Coronary artery (tissue), 2 donors: ENCODE measurements around the gene CXCL5.

Experiments
- DNase-seq: peaks from one replicate; pipeline ENCODE4 v3.0.0-alpha.2; 2017; ENCODE audit warnings: low spot score
- H3K27ac ChIP-seq, 2 donors: fragments of 200-600 bp; sonication (generic); one replicate each; pipeline ENCODE4 v1.5.1; 2016 to 2019
- H3K4me3 ChIP-seq: fragments of 200-600 bp; sonication (generic); 2 replicates; pipeline ENCODE4 v1.5.1; 2016; ENCODE audit warnings: mild to moderate bottlenecking, moderate library complexity
- TF ChIP-seq, protein P1 (sequence below): fragments of 200-600 bp; sonication (generic); IDR thresholded peaks from one replicate; pipeline ENCODE4 v1.5.1; 2019; ENCODE audit warnings: antibody characterized with exemption

The CXCL5 gene

DNA sequence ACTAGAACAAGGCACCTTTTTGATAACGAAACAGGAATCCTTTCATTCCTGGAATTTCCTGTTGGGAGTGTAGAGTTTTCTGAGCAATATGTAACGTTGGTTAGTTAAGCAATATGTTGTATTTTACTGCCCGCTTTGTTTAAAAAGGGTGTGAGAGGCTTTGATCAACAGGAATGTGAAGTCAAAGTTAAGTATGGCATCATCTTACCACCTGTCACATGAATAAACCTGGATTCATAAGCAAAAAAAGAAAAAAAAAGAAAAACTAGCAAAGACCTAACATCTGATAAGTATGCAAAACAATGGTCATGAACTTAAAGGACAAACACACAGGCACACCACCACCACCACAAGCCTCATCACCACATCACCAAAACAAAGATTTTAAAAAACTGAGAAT is 7.1 kb upstream of the CXCL5 start:
- TF ChIP-seq, protein P1, sequence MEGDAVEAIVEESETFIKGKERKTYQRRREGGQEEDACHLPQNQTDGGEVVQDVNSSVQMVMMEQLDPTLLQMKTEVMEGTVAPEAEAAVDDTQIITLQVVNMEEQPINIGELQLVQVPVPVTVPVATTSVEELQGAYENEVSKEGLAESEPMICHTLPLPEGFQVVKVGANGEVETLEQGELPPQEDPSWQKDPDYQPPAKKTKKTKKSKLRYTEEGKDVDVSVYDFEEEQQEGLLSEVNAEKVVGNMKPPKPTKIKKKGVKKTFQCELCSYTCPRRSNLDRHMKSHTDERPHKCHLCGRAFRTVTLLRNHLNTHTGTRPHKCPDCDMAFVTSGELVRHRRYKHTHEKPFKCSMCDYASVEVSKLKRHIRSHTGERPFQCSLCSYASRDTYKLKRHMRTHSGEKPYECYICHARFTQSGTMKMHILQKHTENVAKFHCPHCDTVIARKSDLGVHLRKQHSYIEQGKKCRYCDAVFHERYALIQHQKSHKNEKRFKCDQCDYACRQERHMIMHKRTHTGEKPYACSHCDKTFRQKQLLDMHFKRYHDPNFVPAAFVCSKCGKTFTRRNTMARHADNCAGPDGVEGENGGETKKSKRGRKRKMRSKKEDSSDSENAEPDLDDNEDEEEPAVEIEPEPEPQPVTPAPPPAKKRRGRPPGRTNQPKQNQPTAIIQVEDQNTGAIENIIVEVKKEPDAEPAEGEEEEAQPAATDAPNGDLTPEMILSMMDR = no peak
- DNase-seq = no peak
- Histone ChIP-seq H3K27ac (no peak overlapping the region), H3K4me3 (no peak overlapping the region)

DNA sequence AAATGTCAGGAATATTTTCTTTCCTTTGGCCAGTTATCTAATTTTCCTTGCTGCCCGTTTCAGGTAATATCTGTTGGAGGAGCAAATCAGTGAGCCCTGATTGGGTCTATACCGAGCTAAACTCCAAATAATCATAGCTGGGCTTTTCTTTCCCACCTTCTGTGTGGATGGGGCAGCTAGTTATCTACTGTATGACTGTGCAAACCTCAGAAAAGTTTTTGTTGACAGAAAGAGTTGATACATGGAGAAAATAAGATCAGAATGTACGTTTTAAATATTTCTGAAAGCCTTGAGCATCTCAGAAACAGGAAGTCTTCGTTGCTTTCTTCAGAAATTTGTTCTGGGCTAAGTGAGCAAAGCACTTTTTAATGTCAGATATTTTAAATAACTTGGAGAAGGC is 6.2 kb upstream of the CXCL5 start:
- no peak overlapping the region for H3K4me3 ChIP-seq
- no peak overlapping the region for H3K27ac ChIP-seq
- TF ChIP-seq, protein P1 = no peak
- DNase-seq = no peak

DNA sequence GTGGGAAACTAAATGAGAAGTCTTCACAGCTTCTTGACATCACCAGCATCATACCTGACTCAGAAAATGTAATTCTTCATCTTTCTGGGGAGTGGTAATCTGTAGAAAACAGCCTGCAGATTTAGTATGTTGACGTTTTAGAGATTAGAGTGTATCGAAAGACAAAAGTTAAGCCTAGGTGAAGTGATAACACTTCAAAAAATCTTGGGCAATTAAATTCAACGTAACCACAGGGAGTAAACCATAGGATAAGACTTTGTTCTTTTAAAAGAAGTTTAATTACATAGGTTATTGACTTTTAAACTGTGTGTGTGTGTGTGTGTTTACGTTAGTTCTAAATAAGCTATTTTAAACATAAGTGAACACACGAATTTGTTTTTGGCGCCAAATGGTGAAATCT is 1.8 kb upstream of the CXCL5 start:
- no peak overlapping the region for H3K4me3 ChIP-seq
- TF ChIP-seq, protein P1 = no peak
- H3K27ac ChIP-seq = no peak overlapping the region
- no peak for DNase-seq

DNA sequence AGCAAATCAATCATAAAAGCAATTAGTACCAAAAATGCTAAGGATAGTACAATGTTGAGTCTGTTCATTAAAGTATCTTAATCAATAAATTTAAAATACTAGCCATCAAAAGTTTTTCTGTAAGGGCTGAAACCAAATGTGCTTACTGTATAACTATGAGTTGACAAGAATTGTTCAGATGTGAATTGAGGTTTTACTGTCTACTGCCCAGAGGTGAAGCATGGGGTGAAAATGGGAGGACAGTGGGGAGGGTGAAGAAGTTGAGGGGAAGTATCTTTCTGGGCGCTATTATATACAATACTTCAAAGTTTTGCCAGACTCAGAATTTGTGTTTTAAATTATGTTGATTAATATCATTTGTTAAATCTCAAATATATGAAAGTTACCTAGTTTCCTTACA is 6.4 kb downstream of the CXCL5 start:
- TF ChIP-seq, protein P1 = no peak
- Histone ChIP-seq H3K4me3 (no peak overlapping the region), H3K27ac (no peak overlapping the region)
- no peak for DNase-seq

DNA sequence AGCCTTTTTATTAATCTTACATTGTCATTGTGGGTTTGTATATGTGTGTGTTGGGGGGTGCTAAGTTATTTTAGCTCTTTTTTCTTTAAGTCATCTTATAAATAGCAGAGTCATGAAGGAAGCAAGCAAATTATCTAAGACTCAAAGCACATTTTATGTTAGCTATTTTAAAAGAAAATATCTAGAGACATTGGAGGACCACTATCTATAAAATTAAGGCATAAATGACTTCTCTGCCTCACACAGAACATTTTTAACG is 6.8 kb downstream of the CXCL5 start:
- Histone ChIP-seq H3K4me3 (no peak overlapping the region), H3K27ac (no peak overlapping the region)
- DNase-seq = no peak
- TF ChIP-seq, protein P1 = no peak

DNA sequence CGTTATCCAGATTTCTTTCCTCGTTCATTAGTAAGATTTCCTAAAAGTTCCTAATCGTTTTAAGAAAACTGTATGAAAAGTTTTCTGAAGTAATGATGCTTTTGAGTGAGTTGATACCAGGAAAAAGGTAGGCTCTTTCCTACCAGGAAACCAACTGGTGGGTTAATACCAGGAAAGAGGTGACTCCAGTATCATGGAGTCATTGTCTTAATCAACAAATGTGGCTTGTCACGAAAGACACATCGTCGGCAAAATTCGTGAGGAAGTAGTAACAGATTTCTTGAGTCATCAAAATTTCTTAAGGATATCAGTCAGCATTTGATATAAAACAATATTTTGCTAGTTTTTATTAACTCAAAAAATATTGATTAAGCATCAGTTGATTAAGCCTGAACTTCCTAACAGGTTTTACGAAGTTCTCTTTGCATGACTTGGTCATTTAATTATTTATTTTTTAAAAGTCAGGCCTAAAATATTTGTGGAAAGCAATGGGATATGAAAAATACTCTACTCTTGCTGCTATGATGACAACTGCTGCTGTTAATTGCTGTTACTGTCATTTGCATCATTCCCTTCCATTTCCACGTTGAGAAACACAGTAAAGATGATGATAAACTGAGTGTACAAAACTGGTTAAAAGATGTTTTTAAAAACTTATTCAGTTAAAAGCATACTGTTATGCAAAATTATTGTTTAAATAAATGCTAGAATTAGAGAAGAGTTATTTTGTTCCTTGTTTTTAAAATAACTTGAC is 7.3 kb downstream of the CXCL5 start:
- no peak for DNase-seq
- TF ChIP-seq, protein P1 = no peak
- Histone ChIP-seq H3K4me3 (no peak overlapping the region), H3K27ac (no peak overlapping the region)

DNA sequence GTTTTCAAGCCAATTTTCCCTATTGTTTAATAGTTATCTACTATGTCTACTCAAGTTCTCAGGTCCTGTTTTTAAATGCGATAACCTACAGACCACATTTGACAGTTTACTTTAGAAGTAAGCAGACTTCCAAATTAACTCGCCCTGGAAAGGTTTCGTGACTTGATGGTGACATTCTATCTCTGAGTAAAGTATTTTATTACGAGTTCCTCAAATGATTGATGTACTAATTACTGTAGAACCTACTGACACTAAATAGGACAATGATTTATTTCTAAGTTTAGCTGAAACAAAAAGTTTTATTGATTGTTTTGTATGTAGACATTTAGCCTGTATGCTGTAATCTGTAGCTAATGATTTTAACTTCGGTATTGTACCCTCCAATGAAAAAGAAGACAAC is 8.5 kb downstream of the CXCL5 start:
- H3K4me3 ChIP-seq = no peak overlapping the region
- DNase-seq = no peak
- TF ChIP-seq, protein P1 = no peak
- H3K27ac ChIP-seq = no peak overlapping the region
